Measurements from ENCODE around the gene PER2.
A peak's percentile ranks its signal among the peaks of the same experiment; 100 is the strongest.

PER2 gene

GRCh38 chr2:238289574-238289973 lies 1.2 kb upstream of the PER2 start:
- H3K27me3 ChIP-seq (ENCODE audit: insufficient read depth, low read length), result no peaks in the 10 kb centered on the region
- H2BK5ac ChIP-seq (ENCODE audit: low read depth, low read length, poor library complexity), result no peak overlapping the region
- DNase-seq, result no peak
- no peak overlapping the region for H3K27ac ChIP-seq (ENCODE audit: low read depth, low read length)
- H3K23ac ChIP-seq (ENCODE audit: low read length), result no peak overlapping the region
- H3K18ac ChIP-seq (ENCODE audit: low read length), result no peak overlapping the region
- H2BK120ac ChIP-seq (ENCODE audit: insufficient read depth, low read length, poor library complexity), result no peak overlapping the region
- peak overlapping the region; percentile 84 for H3K4me2 ChIP-seq (ENCODE audit: low read length)
- H2BK12ac ChIP-seq (ENCODE audit: low read length), result no peak overlapping the region
- peaks cover 18 to 30% of the 10 kb centered on the region in 2 experiments for H3K4me1 ChIP-seq (ENCODE audit: control insufficient read depth in 1 of 2, insufficient read depth in 2 of 2, low read length in 2 of 2)
- H4K12ac ChIP-seq (ENCODE audit: low read depth, low read length), result no peak overlapping the region
- H3K4me3 ChIP-seq (ENCODE audit: low read depth, low read length), result no peak overlapping the region
- H2AK5ac ChIP-seq (ENCODE audit: low read length), result no peak overlapping the region
- no CpG with 5 or more reads among the region's 13 CpGs for WGBS (ENCODE audit: extremely low coverage, insufficient coverage, insufficient read length)
- no peak overlapping the region for H3K14ac ChIP-seq (ENCODE audit: low read length)
- no peak overlapping the region for H4K91ac ChIP-seq (ENCODE audit: low read depth, low read length)
- no peak overlapping the region for H3K4ac ChIP-seq (ENCODE audit: low read depth, low read length)
- no peaks in the 10 kb centered on the region for H3K9me3 ChIP-seq (ENCODE audit: insufficient read depth, low read depth, low read length)
- H2AFZ ChIP-seq (ENCODE audit: insufficient read depth, low read length, poor library complexity), result no peak overlapping the region
- H3K9ac ChIP-seq (ENCODE audit: low read length), result no peak overlapping the region
- no peak overlapping the region for H4K8ac ChIP-seq (ENCODE audit: low read depth, low read length)
- H3K79me1 ChIP-seq (ENCODE audit: low read length), result peaks cover 5% of the 10 kb centered on the region
- H3K79me2 ChIP-seq (ENCODE audit: control insufficient read depth, insufficient read depth, low read length, poor library complexity), result peaks cover 2% of the 10 kb centered on the region
- H3K36me3 ChIP-seq (ENCODE audit: control insufficient read depth in 1 of 2, insufficient read depth in 2 of 2, low read length in 2 of 2), result no peaks in the 10 kb centered on the region

DNA sequence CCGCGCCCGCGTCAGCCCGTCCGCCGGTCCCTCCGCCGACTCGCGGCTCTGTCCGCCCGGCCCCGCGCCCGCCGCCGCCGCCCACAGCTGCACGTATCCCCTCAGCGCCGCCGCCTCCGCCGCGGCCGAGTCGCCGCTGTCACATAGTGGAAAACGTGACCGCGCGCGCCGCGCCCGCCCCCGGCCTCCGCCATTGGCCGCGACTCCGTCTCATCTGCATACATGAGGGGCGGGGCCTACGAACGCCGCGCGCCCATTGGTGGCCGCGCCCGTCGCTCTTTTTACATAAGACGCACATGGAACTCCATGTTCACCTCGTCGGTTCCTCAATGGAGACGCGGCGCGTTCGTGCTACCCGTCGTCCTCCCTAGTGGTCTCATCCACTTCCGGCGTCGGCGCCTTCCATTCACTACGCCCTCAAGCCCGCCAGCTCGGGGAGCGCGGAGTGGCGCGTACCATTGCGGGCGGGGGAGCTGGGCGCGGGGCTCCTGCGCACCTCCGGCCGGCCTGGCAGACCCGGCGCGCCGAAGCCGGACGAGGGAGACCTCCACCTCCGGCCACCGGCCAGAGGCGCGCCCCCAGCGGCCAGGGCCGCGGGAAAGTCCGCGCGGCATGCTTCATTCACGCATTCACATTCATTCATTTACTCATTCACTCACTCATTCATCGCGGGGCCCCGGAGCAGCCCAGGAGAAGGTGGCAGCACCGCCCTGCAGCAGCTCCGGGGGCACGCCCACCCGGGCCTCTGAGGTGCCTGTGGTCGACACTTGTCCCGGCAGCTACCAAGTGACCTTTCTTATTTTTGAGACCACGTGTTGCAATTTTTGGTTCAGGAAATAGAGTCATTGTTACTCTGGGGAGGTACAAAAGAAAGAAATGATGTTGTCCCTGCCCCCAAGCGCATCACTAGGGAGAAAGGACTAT lies 502 bp upstream of the PER2 start:
- Histone ChIP-seq H2AK5ac (ENCODE audit: low read length) (no peak overlapping the region), H3K4ac (ENCODE audit: low read depth, low read length) (no peak overlapping the region), H3K4me2 (ENCODE audit: low read length) (peak overlapping the region; percentile 88), H2BK120ac (ENCODE audit: insufficient read depth, low read length, poor library complexity) (no peak overlapping the region), H3K36me3 (ENCODE audit: control insufficient read depth in 1 of 2, insufficient read depth in 2 of 2, low read length in 2 of 2) (no peaks in the 10 kb centered on the region), H3K79me2 (ENCODE audit: control insufficient read depth, insufficient read depth, low read length, poor library complexity) (peaks cover 2% of the 10 kb centered on the region), H3K14ac (ENCODE audit: low read length) (no peak overlapping the region), H3K27me3 (ENCODE audit: insufficient read depth, low read length) (no peaks in the 10 kb centered on the region), H3K23ac (ENCODE audit: low read length) (no peak overlapping the region), H3K4me3 (ENCODE audit: low read depth, low read length) (peak overlapping the region; percentile 77), H2BK5ac (ENCODE audit: low read depth, low read length, poor library complexity) (no peak overlapping the region), H4K12ac (ENCODE audit: low read depth, low read length) (no peak overlapping the region), H3K9me3 (ENCODE audit: insufficient read depth, low read depth, low read length) (no peaks in the 10 kb centered on the region), H2AFZ (ENCODE audit: insufficient read depth, low read length, poor library complexity) (peak overlapping the region; percentile 32), H2BK12ac (ENCODE audit: low read length) (no peak overlapping the region), H3K18ac (ENCODE audit: low read length) (no peak overlapping the region), H3K4me1 (ENCODE audit: control insufficient read depth in 1 of 2, insufficient read depth in 2 of 2, low read length in 2 of 2) (peaks cover 18 to 30% of the 10 kb centered on the region in 2 experiments), H4K91ac (ENCODE audit: low read depth, low read length) (no peak overlapping the region), H4K8ac (ENCODE audit: low read depth, low read length) (peak overlapping the region; percentile 8), H3K9ac (ENCODE audit: low read length) (peak overlapping the region; percentile 50), H3K79me1 (ENCODE audit: low read length) (peaks cover 5% of the 10 kb centered on the region), H3K27ac (ENCODE audit: low read depth, low read length) (peak overlapping the region; percentile 11)
- WGBS (ENCODE audit: extremely low coverage, insufficient coverage, insufficient read length), result no CpG with 5 or more reads among the region's 108 CpGs
- peak; percentile 99 to 100 for DNase-seq

- Histone ChIP-seq H3K27ac (ENCODE audit: low read depth, low read length) (no peak overlapping the region), H3K4me3 (ENCODE audit: low read depth, low read length) (no peak overlapping the region), H3K4ac (ENCODE audit: low read depth, low read length) (no peak overlapping the region), H3K79me2 (ENCODE audit: control insufficient read depth, insufficient read depth, low read length, poor library complexity) (peaks cover 2% of the 10 kb centered on the region), H4K8ac (ENCODE audit: low read depth, low read length) (no peak overlapping the region), H3K36me3 (ENCODE audit: control insufficient read depth in 1 of 2, insufficient read depth in 2 of 2, low read length in 2 of 2) (no peaks in the 10 kb centered on the region), H4K12ac (ENCODE audit: low read depth, low read length) (no peak overlapping the region), H3K23ac (ENCODE audit: low read length) (no peak overlapping the region), H3K9me3 (ENCODE audit: insufficient read depth, low read depth, low read length) (peaks cover 3% of the 10 kb centered on the region), H3K79me1 (ENCODE audit: low read length) (peaks cover 5% of the 10 kb centered on the region), H3K27me3 (ENCODE audit: insufficient read depth, low read length) (no peaks in the 10 kb centered on the region), H3K4me1 (ENCODE audit: control insufficient read depth in 1 of 2, insufficient read depth in 2 of 2, low read length in 2 of 2) (peaks cover 18 to 30% of the 10 kb centered on the region in 2 experiments), H3K9ac (ENCODE audit: low read length) (no peak overlapping the region), H4K91ac (ENCODE audit: low read depth, low read length) (no peak overlapping the region), H3K18ac (ENCODE audit: low read length) (no peak overlapping the region), H3K14ac (ENCODE audit: low read length) (no peak overlapping the region), H3K4me2 (ENCODE audit: low read length) (peak overlapping the region; percentile 88), H2BK12ac (ENCODE audit: low read length) (no peak overlapping the region), H2AK5ac (ENCODE audit: low read length) (no peak overlapping the region), H2BK5ac (ENCODE audit: low read depth, low read length, poor library complexity) (no peak overlapping the region), H2AFZ (ENCODE audit: insufficient read depth, low read length, poor library complexity) (no peak overlapping the region), H2BK120ac (ENCODE audit: insufficient read depth, low read length, poor library complexity) (no peak overlapping the region)
- WGBS (ENCODE audit: extremely low coverage, insufficient coverage, insufficient read length), result no CpG with 5 or more reads among the region's 11 CpGs
- peak in 1 of 2 donors; percentile 26 for DNase-seq
These were observed 1.2 kb downstream of the PER2 start for GRCh38 chr2:238286987-238287736.

DNA sequence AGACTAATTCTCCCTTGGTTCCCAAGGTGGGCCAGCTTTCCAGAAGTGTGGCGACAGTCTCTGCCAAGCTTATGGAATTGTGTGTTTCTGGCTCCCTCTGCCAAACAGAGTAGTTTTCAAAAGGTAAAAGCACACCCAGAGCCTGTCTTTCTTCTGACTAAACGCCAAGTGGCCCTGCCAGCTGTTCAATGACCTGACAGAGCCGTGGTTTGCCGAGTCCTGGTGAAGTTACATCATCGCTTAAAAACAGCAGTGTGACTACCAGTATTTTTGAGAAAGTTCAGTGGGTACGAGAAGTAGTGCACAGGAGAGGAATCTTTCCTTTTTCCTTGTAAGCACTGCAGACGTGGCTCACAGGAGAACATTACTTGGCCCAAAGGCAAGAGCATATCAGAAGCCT lies 1.9 kb downstream of the PER2 start:
- no peak overlapping the region for H3K14ac ChIP-seq (ENCODE audit: low read length)
- no peak overlapping the region for H3K4me3 ChIP-seq (ENCODE audit: low read depth, low read length)
- H3K36me3 ChIP-seq (ENCODE audit: control insufficient read depth in 1 of 2, insufficient read depth in 2 of 2, low read length in 2 of 2), result no peaks in the 10 kb centered on the region
- H4K12ac ChIP-seq (ENCODE audit: low read depth, low read length), result no peak overlapping the region
- no peak overlapping the region for H2BK12ac ChIP-seq (ENCODE audit: low read length)
- H3K4me1 ChIP-seq (ENCODE audit: control insufficient read depth in 1 of 2, insufficient read depth in 2 of 2, low read length in 2 of 2), result peaks cover 18 to 30% of the 10 kb centered on the region in 2 experiments
- no peak overlapping the region for H3K23ac ChIP-seq (ENCODE audit: low read length)
- WGBS (ENCODE audit: extremely low coverage, insufficient coverage, insufficient read length), result no CpG with 5 or more reads among the region's 7 CpGs
- no peak overlapping the region for H2BK120ac ChIP-seq (ENCODE audit: insufficient read depth, low read length, poor library complexity)
- no peak overlapping the region for H3K18ac ChIP-seq (ENCODE audit: low read length)
- H2AK5ac ChIP-seq (ENCODE audit: low read length), result no peak overlapping the region
- peaks cover 5% of the 10 kb centered on the region for H3K79me1 ChIP-seq (ENCODE audit: low read length)
- peak overlapping the region; percentile 11 for H3K4me2 ChIP-seq (ENCODE audit: low read length)
- no peak overlapping the region for H3K9ac ChIP-seq (ENCODE audit: low read length)
- no peak overlapping the region for H4K91ac ChIP-seq (ENCODE audit: low read depth, low read length)
- H3K9me3 ChIP-seq (ENCODE audit: insufficient read depth, low read depth, low read length), result peaks cover 3% of the 10 kb centered on the region
- peak; percentile 79 to 89 for DNase-seq
- H3K27ac ChIP-seq (ENCODE audit: low read depth, low read length), result no peak overlapping the region
- H2AFZ ChIP-seq (ENCODE audit: insufficient read depth, low read length, poor library complexity), result no peak overlapping the region
- no peaks in the 10 kb centered on the region for H3K27me3 ChIP-seq (ENCODE audit: insufficient read depth, low read length)
- H3K79me2 ChIP-seq (ENCODE audit: control insufficient read depth, insufficient read depth, low read length, poor library complexity), result peaks cover 2% of the 10 kb centered on the region
- H3K4ac ChIP-seq (ENCODE audit: low read depth, low read length), result no peak overlapping the region
- no peak overlapping the region for H4K8ac ChIP-seq (ENCODE audit: low read depth, low read length)
- no peak overlapping the region for H2BK5ac ChIP-seq (ENCODE audit: low read depth, low read length, poor library complexity)

Data from trophoblast cell (in vitro differentiated cells and primary cell).